ENCODE measurements around the gene MAST2.

Gene MAST2

GRCh38 chr1:45785583-45785982, 17.8 kb upstream of the MAST2 start:
- Histone ChIP-seq H2AFZ (ENCODE audit: low read depth) (peak overlapping the region; percentile 34; the same call in 1 of the 2 replicates), H3K4me1 (ENCODE audit: low read depth, poor library complexity, severe bottlenecking) (peaks cover 11% of the 10 kb centered on the region), H3K27ac (no peak overlapping the region), H3K4me3 (IDR thresholded peaks at IDR 0.05; ENCODE audit: insufficient read depth, low read depth, low read length) (no peak overlapping the region), H3K36me3 (ENCODE audit: insufficient read depth) (no peaks in the 10 kb centered on the region), H3K9ac (no peak overlapping the region), H4K20me1 (ENCODE audit: insufficient read depth) (no peaks in the 10 kb centered on the region), H3K79me2 (ENCODE audit: insufficient read depth, low read depth) (no peaks in the 10 kb centered on the region), H3K4me2 (peak overlapping the region; percentile 5; the same call in 1 of the 2 replicates), H3K27me3 (ENCODE audit: insufficient read depth, low read depth) (no peaks in the 10 kb centered on the region)
- no peak for TF ChIP-seq CTCF (conservative IDR thresholded peaks at IDR 0.05; ENCODE audit: low read depth, low read length)

- H3K79me2 ChIP-seq (ENCODE audit: insufficient read depth, low read depth), result no peaks in the 10 kb centered on the region
- no peak overlapping the region for H2AFZ ChIP-seq (ENCODE audit: low read depth)
- no peak for TF ChIP-seq CTCF (conservative IDR thresholded peaks at IDR 0.05; ENCODE audit: low read depth, low read length)
- no peak overlapping the region for H3K4me3 ChIP-seq (IDR thresholded peaks at IDR 0.05; ENCODE audit: insufficient read depth, low read depth, low read length)
- no peaks in the 10 kb centered on the region for H3K27me3 ChIP-seq (ENCODE audit: insufficient read depth, low read depth)
- no peak overlapping the region for H3K9ac ChIP-seq
- H3K4me2 ChIP-seq, result no peak overlapping the region
- peaks cover 11% of the 10 kb centered on the region for H3K4me1 ChIP-seq (ENCODE audit: low read depth, poor library complexity, severe bottlenecking)
- no peak overlapping the region for H3K27ac ChIP-seq
- no peaks in the 10 kb centered on the region for H4K20me1 ChIP-seq (ENCODE audit: insufficient read depth)
- H3K36me3 ChIP-seq (ENCODE audit: insufficient read depth), result no peaks in the 10 kb centered on the region
Measured at GRCh38 chr1:45787905-45788304, 15.5 kb upstream of the MAST2 start.

GRCh38 chr1:45789601-45790000, 13.8 kb upstream of the MAST2 start:
- H3K9ac ChIP-seq, result no peak overlapping the region
- no peaks in the 10 kb centered on the region for H4K20me1 ChIP-seq (ENCODE audit: insufficient read depth)
- H3K36me3 ChIP-seq (ENCODE audit: insufficient read depth), result no peaks in the 10 kb centered on the region
- H3K4me1 ChIP-seq (ENCODE audit: low read depth, poor library complexity, severe bottlenecking), result peaks cover 11% of the 10 kb centered on the region
- no peak overlapping the region for H2AFZ ChIP-seq (ENCODE audit: low read depth)
- no peaks in the 10 kb centered on the region for H3K27me3 ChIP-seq (ENCODE audit: insufficient read depth, low read depth)
- no peak overlapping the region for H3K27ac ChIP-seq
- no peak overlapping the region for H3K4me2 ChIP-seq
- TF ChIP-seq CTCF (conservative IDR thresholded peaks at IDR 0.05; ENCODE audit: low read depth, low read length), result no peak
- H3K79me2 ChIP-seq (ENCODE audit: insufficient read depth, low read depth), result no peaks in the 10 kb centered on the region
- H3K4me3 ChIP-seq (IDR thresholded peaks at IDR 0.05; ENCODE audit: insufficient read depth, low read depth, low read length), result no peak overlapping the region

- Histone ChIP-seq H3K4me1 (ENCODE audit: low read depth, poor library complexity, severe bottlenecking) (no peaks in the 10 kb centered on the region), H3K36me3 (ENCODE audit: insufficient read depth) (no peaks in the 10 kb centered on the region), H3K4me2 (no peak overlapping the region)
Measured at GRCh38 chr1:45792744-45793143, 10.7 kb upstream of the MAST2 start.

More at GRCh38 chr1:45792744-45793143, 10.7 kb upstream of the MAST2 start:
- no peak for TF ChIP-seq CTCF (conservative IDR thresholded peaks at IDR 0.05; ENCODE audit: low read depth, low read length)
- H3K9ac ChIP-seq, result no peak overlapping the region
- H2AFZ ChIP-seq (ENCODE audit: low read depth), result no peak overlapping the region
- no peaks in the 10 kb centered on the region for H3K79me2 ChIP-seq (ENCODE audit: insufficient read depth, low read depth)
- H4K20me1 ChIP-seq (ENCODE audit: insufficient read depth), result no peaks in the 10 kb centered on the region
- no peak overlapping the region for H3K27ac ChIP-seq
- no peaks in the 10 kb centered on the region for H3K27me3 ChIP-seq (ENCODE audit: insufficient read depth, low read depth)
- no peak overlapping the region for H3K4me3 ChIP-seq (IDR thresholded peaks at IDR 0.05; ENCODE audit: insufficient read depth, low read depth, low read length)
